Measurements from ENCODE around the gene HEXD.

HEXD gene

GRCh38 chr17:82424001-82424862 is 6.1 kb downstream of the HEXD start:
- no peak overlapping the region for H3K4me3 ChIP-seq
- no peak overlapping the region for H3K27ac ChIP-seq
- no peak for DNase-seq (ENCODE audit: low spot score)
- no peak for TF ChIP-seq CTCF (IDR thresholded peaks at IDR 0.05)

GRCh38 chr17:82424863-82425159 is 6.7 kb downstream of the HEXD start:
- TF ChIP-seq CTCF (IDR thresholded peaks at IDR 0.05): no peak
- no peak for DNase-seq (ENCODE audit: low spot score)
- Histone ChIP-seq H3K4me3 (no peak overlapping the region), H3K27ac (no peak overlapping the region)

GRCh38 chr17:82428546-82428945 is 10.4 kb downstream of the HEXD start:
- Histone ChIP-seq H3K4me3 (no peak overlapping the region), H3K27ac (no peak overlapping the region)
- no peak for TF ChIP-seq CTCF (IDR thresholded peaks at IDR 0.05)
- DNase-seq (ENCODE audit: low spot score): no peak

GRCh38 chr17:82429824-82430223 is 11.7 kb downstream of the HEXD start:
- no peak overlapping the region for H3K4me3 ChIP-seq
- DNase-seq (ENCODE audit: low spot score): no peak
- no peak for TF ChIP-seq CTCF (IDR thresholded peaks at IDR 0.05)
- H3K27ac ChIP-seq: no peak overlapping the region

- DNase-seq (ENCODE audit: low spot score): no peak
- TF ChIP-seq CTCF (IDR thresholded peaks at IDR 0.05): no peak
- H3K4me3 ChIP-seq: no peak overlapping the region
- no peak overlapping the region for H3K27ac ChIP-seq
Measured at GRCh38 chr17:82432017-82432416, 13.9 kb downstream of the HEXD start.

GRCh38 chr17:82433560-82434215 is 15.5 kb downstream of the HEXD start:
- no peak for DNase-seq (ENCODE audit: low spot score)
- no peak overlapping the region for H3K4me3 ChIP-seq
- H3K27ac ChIP-seq: no peak overlapping the region
- TF ChIP-seq CTCF (IDR thresholded peaks at IDR 0.05): no peak

- Histone ChIP-seq H3K4me3 (no peak overlapping the region), H3K27ac (no peak overlapping the region)
- no peak for DNase-seq (ENCODE audit: low spot score)
- TF ChIP-seq CTCF (IDR thresholded peaks at IDR 0.05): no peak
Measured at GRCh38 chr17:82434216-82434565, 16.0 kb downstream of the HEXD start.

All from coronary artery (tissue), 2 donors.